ENCODE data around the gene ATP8A2.

DNA sequence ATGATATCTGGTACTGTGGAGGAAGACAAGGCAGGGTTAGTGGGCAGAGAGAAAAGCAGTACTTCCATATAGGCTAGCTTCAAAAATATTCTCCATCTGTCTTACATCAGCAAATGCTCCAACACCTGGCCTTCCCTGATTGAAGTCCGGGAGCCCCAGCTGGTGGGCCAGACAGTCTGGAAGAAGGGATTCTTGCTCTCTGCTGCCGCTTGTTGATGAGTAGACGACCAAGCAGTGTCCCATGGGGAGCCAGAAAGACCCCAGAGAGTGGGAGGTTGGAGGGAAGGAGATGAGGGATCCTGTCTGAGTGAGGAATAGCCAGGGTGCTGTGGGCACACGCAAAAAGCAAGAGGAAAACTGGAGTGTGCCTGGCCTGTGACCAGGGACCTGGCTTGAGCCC, 95.1 kb downstream of the ATP8A2 start:
- TF ChIP-seq, protein P1, sequence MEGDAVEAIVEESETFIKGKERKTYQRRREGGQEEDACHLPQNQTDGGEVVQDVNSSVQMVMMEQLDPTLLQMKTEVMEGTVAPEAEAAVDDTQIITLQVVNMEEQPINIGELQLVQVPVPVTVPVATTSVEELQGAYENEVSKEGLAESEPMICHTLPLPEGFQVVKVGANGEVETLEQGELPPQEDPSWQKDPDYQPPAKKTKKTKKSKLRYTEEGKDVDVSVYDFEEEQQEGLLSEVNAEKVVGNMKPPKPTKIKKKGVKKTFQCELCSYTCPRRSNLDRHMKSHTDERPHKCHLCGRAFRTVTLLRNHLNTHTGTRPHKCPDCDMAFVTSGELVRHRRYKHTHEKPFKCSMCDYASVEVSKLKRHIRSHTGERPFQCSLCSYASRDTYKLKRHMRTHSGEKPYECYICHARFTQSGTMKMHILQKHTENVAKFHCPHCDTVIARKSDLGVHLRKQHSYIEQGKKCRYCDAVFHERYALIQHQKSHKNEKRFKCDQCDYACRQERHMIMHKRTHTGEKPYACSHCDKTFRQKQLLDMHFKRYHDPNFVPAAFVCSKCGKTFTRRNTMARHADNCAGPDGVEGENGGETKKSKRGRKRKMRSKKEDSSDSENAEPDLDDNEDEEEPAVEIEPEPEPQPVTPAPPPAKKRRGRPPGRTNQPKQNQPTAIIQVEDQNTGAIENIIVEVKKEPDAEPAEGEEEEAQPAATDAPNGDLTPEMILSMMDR (IDR thresholded peaks at IDR 0.05; ENCODE audit: insufficient read depth, low read depth, low read length): no peak
- TF ChIP-seq EZH2 (IDR thresholded peaks at IDR 0.05; ENCODE audit: insufficient read depth, low read length): no peak

Measured in astrocyte (in vitro differentiated cells and primary cell).